ENCODE results near the gene RNF32.

GRCh38 chr7:156676263-156676662 is 35.7 kb downstream of the RNF32 start:
- TF ChIP-seq CTCF (IDR thresholded peaks at IDR 0.05): no peak
- no peak for TF ChIP-seq POLR2A (IDR thresholded peaks at IDR 0.05)
- TF ChIP-seq EP300 (IDR thresholded peaks at IDR 0.05): no peak

All from tibial nerve (tissue), 4 donors.